Sigmoid colon (tissue), 4 donors: ENCODE measurements around the gene LAMB3.

Experiments
- EP300 ChIP-seq, 4 donors: sonication (generic); formaldehyde crosslinking; IDR thresholded peaks; one replicate each; pipeline ENCODE4 v1.6.1; 2017; ENCODE audit warnings: antibody characterized with exemption in 4 of 4
- POLR2A ChIP-seq, 2 donors: fragments of 450-650 bp; IDR thresholded peaks; one replicate each; pipeline ENCODE4 v1.6.1; 2016; ENCODE audit warnings: antibody characterized with exemption in 2 of 2, mild to moderate bottlenecking in 2 of 2, moderate library complexity in 2 of 2
- POLR2AphosphoS5 ChIP-seq, 4 donors: sonication (generic); formaldehyde crosslinking; IDR thresholded peaks; one replicate each; pipeline ENCODE4 v1.6.1; 2017; ENCODE audit warnings: antibody characterized with exemption in 4 of 4
- TF ChIP-seq, protein P1 (sequence below), 4 experiments: fragments of 450-650 bp in 3 of 4; fragments of 200-600 bp in 1 of 4; IDR thresholded peaks; one replicate each; pipeline ENCODE4 v1.5.1; 2016 to 2019; ENCODE audit warnings: antibody characterized with exemption in 4 of 4, mild to moderate bottlenecking in 3 of 4, moderate library complexity in 2 of 4

DNA sequence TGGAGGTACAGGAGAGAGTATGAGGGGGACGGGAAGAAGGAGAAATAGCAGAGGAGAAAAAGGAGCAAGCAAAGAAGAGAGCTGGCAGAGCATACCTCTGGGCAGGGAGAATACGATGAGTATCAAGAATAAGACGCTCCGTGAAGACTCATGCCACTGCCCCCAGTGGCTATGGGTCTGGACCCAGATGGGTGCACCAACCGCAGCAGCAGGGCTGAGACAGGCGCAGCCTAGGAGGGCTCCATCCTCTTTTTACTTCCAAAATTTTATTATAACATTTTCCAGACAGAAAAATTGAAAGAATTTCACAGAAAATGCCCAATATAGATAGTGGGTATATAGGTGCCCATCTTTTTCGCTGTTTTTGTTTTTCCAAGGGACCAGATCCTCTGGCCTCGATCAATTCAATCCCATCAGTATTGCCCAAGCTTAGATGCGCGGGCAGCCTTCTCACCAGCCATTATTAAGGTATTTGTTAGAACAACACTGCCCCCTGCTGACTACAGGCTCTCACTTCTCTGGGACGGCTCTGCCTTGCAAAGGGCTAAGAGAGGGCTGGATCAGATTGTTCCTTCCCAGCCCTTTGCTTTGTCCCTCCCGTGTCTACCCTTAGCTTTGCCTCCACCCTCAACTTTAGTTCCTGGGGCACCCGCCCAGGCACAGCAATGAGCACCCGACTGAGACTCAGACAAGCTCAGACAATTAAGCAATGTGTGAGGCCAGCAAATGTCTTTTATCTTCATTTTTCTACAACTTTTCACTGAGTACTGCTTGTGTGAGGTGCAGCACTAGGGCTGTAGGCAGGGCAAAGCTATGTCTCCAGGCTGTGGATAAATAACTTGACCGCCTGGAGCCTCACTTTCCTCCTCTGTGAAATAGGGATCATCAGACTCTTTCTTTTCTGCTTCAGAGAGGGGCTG, 86.2 kb downstream of the LAMB3 start:
- TF ChIP-seq, protein P1, sequence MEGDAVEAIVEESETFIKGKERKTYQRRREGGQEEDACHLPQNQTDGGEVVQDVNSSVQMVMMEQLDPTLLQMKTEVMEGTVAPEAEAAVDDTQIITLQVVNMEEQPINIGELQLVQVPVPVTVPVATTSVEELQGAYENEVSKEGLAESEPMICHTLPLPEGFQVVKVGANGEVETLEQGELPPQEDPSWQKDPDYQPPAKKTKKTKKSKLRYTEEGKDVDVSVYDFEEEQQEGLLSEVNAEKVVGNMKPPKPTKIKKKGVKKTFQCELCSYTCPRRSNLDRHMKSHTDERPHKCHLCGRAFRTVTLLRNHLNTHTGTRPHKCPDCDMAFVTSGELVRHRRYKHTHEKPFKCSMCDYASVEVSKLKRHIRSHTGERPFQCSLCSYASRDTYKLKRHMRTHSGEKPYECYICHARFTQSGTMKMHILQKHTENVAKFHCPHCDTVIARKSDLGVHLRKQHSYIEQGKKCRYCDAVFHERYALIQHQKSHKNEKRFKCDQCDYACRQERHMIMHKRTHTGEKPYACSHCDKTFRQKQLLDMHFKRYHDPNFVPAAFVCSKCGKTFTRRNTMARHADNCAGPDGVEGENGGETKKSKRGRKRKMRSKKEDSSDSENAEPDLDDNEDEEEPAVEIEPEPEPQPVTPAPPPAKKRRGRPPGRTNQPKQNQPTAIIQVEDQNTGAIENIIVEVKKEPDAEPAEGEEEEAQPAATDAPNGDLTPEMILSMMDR (IDR thresholded peaks at IDR 0.05) = peak; percentile 12 to 66 (median 41)
- TF ChIP-seq POLR2AphosphoS5 (IDR thresholded peaks at IDR 0.05) (no peak), EP300 (IDR thresholded peaks at IDR 0.05) (no peak), POLR2A (IDR thresholded peaks at IDR 0.05) (no peak)
